MM.1S (cell line): ENCODE results near the gene GID8.

Source experiments
- DNase-seq: peaks from one replicate; pipeline ENCODE4 v3.0.0-alpha.2; 2015
- H2AFZ ChIP-seq: fragments of 300-600 bp; sonication (generic); 2 replicates; pipeline ENCODE4 v1.6.0; 2016; ENCODE audit warnings: antibody characterized with exemption, low read length
- H3F3A ChIP-seq: fragments of 300-600 bp; sonication (generic); 2 replicates; pipeline ENCODE4 v1.6.1; 2016; ENCODE audit warnings: mild to moderate bottlenecking, antibody characterized with exemption, low read length, moderate library complexity, mixed read lengths; ENCODE audit not compliant: insufficient read depth
- H3K27ac ChIP-seq: fragments of 300-600 bp; sonication (generic); 2 replicates; pipeline ENCODE4 v1.5.1; 2016; ENCODE audit warnings: mild to moderate bottlenecking, low read length
- H3K27me3 ChIP-seq: fragments of 300-600 bp; sonication (generic); replicated peaks from 2 replicates; pipeline ENCODE4 v1.6.0; 2016; ENCODE audit warnings: low read length; ENCODE audit not compliant: insufficient read depth
- H3K36me3 ChIP-seq: fragments of 300-600 bp; sonication (generic); replicated peaks from 2 replicates; pipeline ENCODE4 v1.6.1; 2016; ENCODE audit warnings: mild to moderate bottlenecking, low read length, mixed read lengths; ENCODE audit not compliant: insufficient read depth
- H3K4me1 ChIP-seq: fragments of 300-600 bp; sonication (generic); 2 replicates; pipeline ENCODE4 v1.6.1; 2016; ENCODE audit warnings: low read length, mixed read lengths
- H3K4me2 ChIP-seq: fragments of 300-600 bp; sonication (generic); 2 replicates; pipeline ENCODE4 v1.6.0; 2016; ENCODE audit warnings: low read depth, low read length
- H3K4me3 ChIP-seq: fragments of 300-600 bp; sonication (generic); 2 replicates; pipeline ENCODE4 v1.5.1; 2016; ENCODE audit warnings: low read length, mixed read lengths
- H3K79me2 ChIP-seq: fragments of 300-600 bp; sonication (generic); 2 replicates; pipeline ENCODE4 v1.6.1; 2016; ENCODE audit warnings: mixed run types, low read length, mixed read lengths
- H3K9ac ChIP-seq: fragments of 300-600 bp; sonication (generic); 2 replicates; pipeline ENCODE4 v1.6.1; 2016; ENCODE audit warnings: low read length, mixed read lengths
- H3K9me2 ChIP-seq: fragments of 300-600 bp; sonication (generic); replicated peaks from 2 replicates; pipeline ENCODE4 v1.6.1; 2016; ENCODE audit warnings: mild to moderate bottlenecking, low read length, mixed read lengths; ENCODE audit not compliant: insufficient read depth
- H3K9me3 ChIP-seq: fragments of 300-600 bp; sonication (generic); replicated peaks from 2 replicates; pipeline ENCODE4 v1.6.1; 2016; ENCODE audit warnings: mild to moderate bottlenecking, low read length, mixed read lengths; ENCODE audit not compliant: insufficient read depth
- H4K20me1 ChIP-seq: fragments of 300-600 bp; sonication (generic); 2 replicates; pipeline ENCODE4 v1.6.1; 2016; ENCODE audit warnings: mild to moderate bottlenecking, low read length, moderate library complexity, mixed read lengths; ENCODE audit not compliant: insufficient read depth
- CTCF ChIP-seq: fragments of 300-600 bp; sonication (generic); IDR thresholded peaks from 2 replicates; pipeline ENCODE4 v1.5.1; 2016; ENCODE audit warnings: antibody characterized with exemption, low read length, mixed read lengths
- EZH2 ChIP-seq: fragments of 300-600 bp; sonication (generic); optimal IDR thresholded peaks from 2 replicates; pipeline ENCODE3; 2017; ENCODE audit warnings: low read depth, mild to moderate bottlenecking, antibody characterized with exemption, low read length, mixed read lengths
- EZH2phosphoT487 ChIP-seq: fragments of 300-600 bp; sonication (generic); IDR thresholded peaks from 2 replicates; pipeline ENCODE4 v1.6.1; 2018; ENCODE audit warnings: antibody characterized with exemption, low read length

Gene GID8

GRCh38 chr20:62924442-62925075, 13.4 kb upstream of the GID8 start:
- Histone ChIP-seq H3K79me2 (peaks cover 94% of the 10 kb centered on the region), H3K4me3 (peak overlapping the region; percentile 82), H3K9me2 (no peaks in the 10 kb centered on the region), H4K20me1 (peaks cover 54% of the 10 kb centered on the region), H3K27ac (no peak overlapping the region), H3K9me3 (no peaks in the 10 kb centered on the region), H3K36me3 (no peaks in the 10 kb centered on the region), H3F3A (peaks cover 8% of the 10 kb centered on the region; the same call in 1 of the 2 replicates), H3K9ac (peak overlapping the region; percentile 95; the same call in 1 of the 2 replicates), H3K4me1 (peaks cover 16% of the 10 kb centered on the region), H3K4me2 (peak overlapping the region; percentile 88), H3K27me3 (no peaks in the 10 kb centered on the region), H2AFZ (no peak overlapping the region)
- DNase-seq, result no peak
- no peak for TF ChIP-seq EZH2
- no peak for TF ChIP-seq EZH2phosphoT487
- TF ChIP-seq CTCF, result no peak

GRCh38 chr20:62925076-62925419, 12.9 kb upstream of the GID8 start:
- H4K20me1 ChIP-seq, result peaks cover 49% of the 10 kb centered on the region
- H3K9me3 ChIP-seq, result no peaks in the 10 kb centered on the region
- H3K4me3 ChIP-seq, result peak overlapping the region; percentile 82
- peaks cover 94% of the 10 kb centered on the region for H3K79me2 ChIP-seq
- H3K9ac ChIP-seq, result peak overlapping the region; percentile 95
- no peaks in the 10 kb centered on the region for H3K9me2 ChIP-seq
- H3F3A ChIP-seq, result peaks cover 8% of the 10 kb centered on the region; the same call in 1 of the 2 replicates
- peaks cover 13% of the 10 kb centered on the region for H3K4me1 ChIP-seq
- H3K4me2 ChIP-seq, result peak overlapping the region; percentile 88
- no peak overlapping the region for H2AFZ ChIP-seq
- peak overlapping the region; percentile 83; the same call in 1 of the 2 replicates for H3K27ac ChIP-seq
- DNase-seq, result no peak
- no peak for TF ChIP-seq EZH2
- TF ChIP-seq CTCF, result no peak
- TF ChIP-seq EZH2phosphoT487, result no peak
- no peaks in the 10 kb centered on the region for H3K27me3 ChIP-seq
- no peaks in the 10 kb centered on the region for H3K36me3 ChIP-seq

GRCh38 chr20:62925420-62926228, 12.3 kb upstream of the GID8 start:
- Histone ChIP-seq H3K9ac (peak overlapping the region; percentile 95), H3K4me1 (peaks cover 13% of the 10 kb centered on the region), H3K36me3 (no peaks in the 10 kb centered on the region), H3K27ac (peak overlapping the region; percentile 83), H3K4me3 (peak overlapping the region; percentile 82), H2AFZ (peak overlapping the region; percentile 36), H3K9me2 (no peaks in the 10 kb centered on the region), H3K79me2 (peaks cover 94% of the 10 kb centered on the region), H3F3A (peaks cover 8% of the 10 kb centered on the region; the same call in 1 of the 2 replicates), H4K20me1 (peaks cover 47% of the 10 kb centered on the region), H3K4me2 (peak overlapping the region; percentile 88), H3K9me3 (no peaks in the 10 kb centered on the region), H3K27me3 (no peaks in the 10 kb centered on the region)
- TF ChIP-seq CTCF (no peak), EZH2phosphoT487 (no peak), EZH2 (no peak)
- DNase-seq, result peak; percentile 44
